SIG-M5 treated with dmso at 0.1 percent for 504 hours (cell line): Measurements from ENCODE around the gene HSPD1.
"Not testable (repeated sequence)": the region's sequence is repeated elsewhere in the genome, so short reads cannot be mapped to it uniquely, and the experiment has no call there.

Experiments used
- DNase-seq: peaks from one replicate; lab custom pipeline; 2025; ENCODE audit not compliant: unreplicated experiment; lab: John Stamatoyannopoulos, UW

Gene HSPD1

GRCh38 chr2:197497326-197497725, 2.3 kb downstream of the HSPD1 start:
- DNase-seq: no peak

GRCh38 chr2:197496695-197497094, 2.9 kb downstream of the HSPD1 start:
- DNase-seq: no peak

DNA sequence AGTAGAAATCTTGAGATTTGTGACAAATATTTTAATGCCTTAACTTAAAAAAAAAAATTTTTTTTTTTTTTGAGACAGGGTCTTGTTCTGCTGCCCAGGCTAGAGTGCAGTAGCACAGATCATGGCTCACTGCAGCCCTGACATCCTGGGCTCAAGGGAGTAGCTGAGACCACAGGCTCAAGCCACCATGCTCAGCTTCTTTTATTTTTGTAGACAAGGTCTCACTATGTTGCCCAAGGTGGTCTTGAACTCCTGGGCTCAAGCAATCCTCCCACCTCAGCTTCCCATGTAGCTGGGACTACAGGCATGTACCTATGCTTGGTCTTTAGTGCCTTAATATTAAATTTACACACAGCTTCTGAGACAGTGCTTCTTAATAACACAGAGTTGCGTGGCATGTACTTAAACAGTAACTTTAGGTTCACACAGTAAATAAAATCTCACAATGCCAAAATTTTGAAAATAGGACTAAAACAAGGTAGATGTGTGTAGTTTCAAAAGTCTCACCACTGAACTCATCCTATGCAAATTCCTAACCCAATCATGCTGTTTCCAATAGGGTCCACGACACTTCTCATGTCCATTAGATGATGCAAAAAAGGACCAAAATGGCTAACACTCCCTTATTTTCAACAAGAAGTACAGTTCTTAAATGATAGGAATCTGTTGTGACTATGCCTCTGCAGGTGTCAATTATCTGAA, 4.1 kb downstream of the HSPD1 start:
- no peak for DNase-seq

DNA sequence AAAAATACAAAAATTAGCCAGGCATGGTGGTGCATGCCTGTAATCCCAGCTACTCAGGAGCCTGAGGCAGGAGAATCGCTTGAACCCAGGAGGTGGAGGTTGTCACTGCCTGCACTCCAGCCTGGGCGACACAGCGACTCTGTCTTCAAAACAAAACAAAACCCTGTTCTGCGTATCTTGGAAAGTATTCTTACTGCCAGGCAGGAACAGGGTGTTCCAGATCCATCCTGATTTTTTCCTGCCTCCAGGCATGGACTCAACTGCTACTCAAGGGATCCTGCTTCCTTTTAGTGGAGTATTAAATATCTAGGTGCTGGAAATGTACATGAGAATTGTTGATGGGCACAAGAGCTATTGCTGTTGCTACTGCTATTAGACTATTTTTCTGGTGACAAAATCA, 12.3 kb downstream of the HSPD1 start:
- DNase-seq: no peak

DNA sequence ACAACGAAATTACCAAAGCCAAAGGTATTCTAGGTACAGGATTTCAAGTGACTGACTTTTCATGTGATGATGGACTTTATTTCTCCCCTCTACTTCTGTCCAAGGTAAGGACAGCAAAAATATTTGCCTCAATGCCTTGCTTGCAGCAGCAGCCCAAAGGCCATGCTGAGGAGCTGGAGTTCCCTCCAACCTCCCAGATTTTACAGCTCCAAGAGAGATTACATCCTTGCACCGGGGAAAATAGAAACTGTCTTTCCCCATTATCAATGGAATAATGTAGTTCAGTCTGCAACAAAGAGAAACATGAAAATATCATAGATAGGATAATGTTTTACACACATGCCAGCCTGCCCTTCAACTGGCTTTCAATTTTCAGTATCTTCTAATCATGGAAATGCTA, 13.5 kb downstream of the HSPD1 start:
- no peak for DNase-seq

DNA sequence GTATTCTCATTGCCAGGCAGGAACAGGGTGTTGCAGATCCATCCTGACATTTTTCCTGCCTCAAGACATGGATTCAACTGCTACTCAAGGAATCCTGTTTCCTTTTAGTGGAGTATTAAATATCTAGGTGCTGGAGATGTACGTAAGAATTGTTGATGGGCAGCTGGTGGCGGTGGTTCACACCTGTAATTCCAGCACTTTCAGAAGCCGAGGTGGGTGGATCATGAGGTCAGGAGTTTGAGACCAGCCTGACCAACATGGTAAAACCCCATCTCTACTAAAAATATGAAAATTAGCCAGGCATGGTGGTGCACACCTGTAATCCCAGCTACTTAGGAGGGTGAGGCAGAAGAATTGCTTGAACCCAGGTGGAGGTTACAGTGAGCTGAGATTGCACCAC, 15.4 kb downstream of the HSPD1 start:
- not testable (repeated sequence) for DNase-seq

- no peak for DNase-seq
These were observed 19.2 kb downstream of the HSPD1 start for GRCh38 chr2:197480165-197481036.

- no peak for DNase-seq
These were observed 21.8 kb downstream of the HSPD1 start for GRCh38 chr2:197477797-197478196.

DNA sequence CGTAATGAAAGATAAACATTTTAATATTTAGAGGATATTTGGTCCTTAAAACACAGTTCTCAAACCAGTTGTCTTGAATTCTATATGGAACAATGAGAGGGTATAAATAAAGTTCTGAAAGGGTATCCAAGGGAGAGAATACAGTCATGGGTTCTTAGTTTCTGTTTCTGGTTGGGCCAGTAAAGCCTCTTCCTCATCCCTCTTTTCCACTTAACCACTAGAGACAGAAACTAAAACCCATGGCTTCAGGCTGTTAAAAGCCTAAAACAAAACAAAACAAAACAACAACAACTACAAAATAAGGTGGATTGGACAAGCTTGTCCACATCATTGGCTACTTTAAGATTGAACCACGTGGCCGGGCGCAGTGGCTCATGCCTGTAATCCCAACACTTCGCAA, 27.5 kb downstream of the HSPD1 start:
- DNase-seq: no peak

DNA sequence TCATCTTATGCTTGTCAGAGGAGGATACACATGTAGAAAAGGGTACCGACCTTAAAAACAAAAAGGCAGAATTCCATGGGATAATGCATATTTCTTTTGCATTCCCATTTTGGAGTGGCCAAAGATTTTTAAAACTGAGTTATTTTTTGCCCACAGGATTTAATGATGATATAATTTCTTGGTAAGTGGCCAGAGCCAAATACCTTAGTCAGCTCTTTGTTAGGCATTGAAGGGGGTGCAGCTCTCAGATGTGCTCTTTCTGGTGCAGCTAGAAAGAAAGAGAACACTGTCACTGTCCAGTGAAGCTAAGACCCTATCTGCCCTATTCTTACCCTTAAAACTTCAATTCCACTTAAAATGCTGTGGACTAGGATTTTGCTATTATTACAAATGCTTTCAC, 35.5 kb downstream of the HSPD1 start:
- no peak for DNase-seq

DNA sequence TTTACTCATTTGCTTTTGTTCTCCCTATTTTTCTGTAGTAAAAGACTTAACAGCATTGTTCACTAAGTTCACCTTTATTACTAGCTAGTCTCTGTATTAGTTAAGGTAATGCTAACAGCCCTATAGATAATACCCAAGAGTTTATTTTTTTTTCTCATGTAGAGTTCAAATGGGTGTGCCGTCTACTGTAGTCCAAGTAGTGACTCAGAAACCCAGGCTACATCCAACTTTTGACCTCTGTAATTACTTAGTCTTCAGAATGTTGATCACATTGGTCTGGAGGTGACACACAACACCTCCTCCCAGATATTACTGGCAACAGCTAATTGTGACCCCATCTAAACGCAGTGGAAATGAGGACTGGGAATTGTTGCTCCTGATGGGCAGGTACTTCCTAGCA, 38.6 kb downstream of the HSPD1 start:
- no peak for DNase-seq

DNA sequence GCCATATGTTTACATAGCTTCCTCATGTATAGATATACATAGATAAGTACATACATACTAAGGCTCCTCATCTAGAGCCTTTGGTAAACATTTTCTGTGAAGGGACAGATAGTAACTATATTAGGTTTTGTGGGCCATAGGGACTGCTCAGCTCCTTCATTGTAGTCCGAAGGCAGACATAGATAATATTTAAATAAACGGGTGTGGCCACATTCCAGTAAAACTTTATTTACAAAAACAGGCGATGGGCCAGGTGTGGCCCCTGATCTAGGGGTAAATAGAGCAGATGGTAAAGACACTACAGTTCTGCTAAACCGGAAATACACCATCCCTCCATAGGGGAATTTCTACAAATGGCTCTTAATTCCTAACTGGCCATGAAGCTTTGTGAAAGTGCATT, 39.0 kb downstream of the HSPD1 start:
- DNase-seq: no peak

- no peak for DNase-seq
These were observed 44.2 kb downstream of the HSPD1 start for GRCh38 chr2:197455428-197455827.

- no peak for DNase-seq
These were observed 44.7 kb downstream of the HSPD1 start for GRCh38 chr2:197454923-197455322.

DNA sequence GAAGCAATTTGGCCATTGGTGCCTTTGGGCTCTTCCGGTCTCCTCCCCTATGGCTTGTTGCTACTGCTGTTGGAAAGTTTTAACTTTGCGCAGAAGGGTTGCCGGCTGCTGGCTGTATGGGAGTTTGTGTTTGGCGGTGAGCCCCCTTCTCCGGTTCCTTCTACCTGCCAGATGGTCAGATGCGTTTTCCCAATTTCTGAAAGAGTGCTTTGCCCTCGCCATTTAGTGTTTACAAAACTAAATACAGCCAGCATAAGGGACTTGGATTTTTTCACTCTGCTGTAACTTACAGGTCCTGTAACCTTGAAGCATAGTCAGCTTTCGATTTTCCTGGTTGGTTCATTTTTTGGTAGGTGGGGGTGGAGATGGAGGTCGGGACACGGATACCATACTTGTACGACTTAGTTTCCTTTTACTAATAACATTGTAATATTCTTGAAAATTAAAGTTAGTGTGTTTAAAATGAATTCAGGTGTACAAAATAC, 45.7 kb downstream of the HSPD1 start:
- DNase-seq: peak; percentile 91

DNA sequence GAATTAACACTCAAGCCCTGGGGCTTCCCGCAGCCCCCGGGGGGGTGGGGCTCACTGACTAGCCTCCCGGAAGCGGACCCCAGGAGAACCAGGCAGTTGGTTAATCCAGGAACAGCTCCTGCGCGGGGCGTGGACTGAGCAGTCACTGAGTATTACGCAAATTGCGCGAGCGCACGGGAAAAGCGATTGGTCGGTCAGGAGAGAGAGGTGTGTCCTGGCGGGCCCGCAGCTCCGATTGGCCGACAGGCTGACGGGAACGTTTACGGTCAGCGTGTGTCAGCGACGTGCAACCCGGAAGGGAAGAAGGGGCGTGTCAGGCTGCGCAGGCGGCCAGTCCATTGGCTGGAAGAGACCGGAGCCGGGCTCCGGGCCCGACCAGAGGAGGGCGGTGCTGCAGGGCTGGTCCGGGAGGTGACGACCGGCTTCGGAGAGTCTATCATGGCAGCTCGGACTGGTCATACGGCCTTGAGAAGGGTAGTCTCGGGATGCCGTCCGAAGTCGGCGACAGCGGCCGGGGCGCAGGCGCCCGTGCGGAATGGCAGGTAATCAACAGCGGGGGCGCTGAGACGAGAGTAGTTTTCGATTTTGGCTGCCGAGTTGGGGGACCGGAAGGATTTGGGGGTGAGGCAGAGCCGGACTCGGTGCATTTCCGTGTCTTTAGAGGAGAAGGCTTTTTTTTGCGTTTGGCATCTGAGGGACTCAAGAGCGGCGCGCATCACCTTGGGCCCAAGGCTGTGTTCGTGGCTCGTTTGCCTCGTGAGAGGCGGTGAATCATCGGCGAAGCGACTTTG, 46.3 kb downstream of the HSPD1 start, which contains the start of gene COQ10B:
Gene COQ10B (plus strand): TSS at position 430 of the 791 bp plus-strand sequence. CDS start 9 bp downstream, at position 439.
- DNase-seq: peak; percentile 100

DNA sequence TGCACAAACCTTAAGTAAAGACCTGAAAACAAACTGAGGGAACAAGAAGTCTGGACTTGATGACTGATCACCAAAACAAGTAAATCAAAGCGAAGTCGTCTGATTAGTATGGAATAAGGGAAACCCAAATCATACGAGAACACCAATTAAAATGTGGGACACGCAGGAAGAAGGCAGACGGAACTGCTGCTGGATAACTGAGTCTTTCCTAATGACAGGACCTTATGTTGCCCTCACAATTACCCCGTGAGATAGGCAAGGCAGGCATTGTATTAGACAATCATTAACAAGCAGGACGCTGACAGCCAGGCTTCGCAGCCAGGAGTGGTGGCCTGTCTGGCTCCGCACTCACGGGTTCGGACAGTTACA, 46.9 kb downstream of the HSPD1 start:
- no peak for DNase-seq

- DNase-seq: not testable (repeated sequence)
These were observed 48.7 kb downstream of the HSPD1 start for GRCh38 chr2:197450935-197451358.

DNA sequence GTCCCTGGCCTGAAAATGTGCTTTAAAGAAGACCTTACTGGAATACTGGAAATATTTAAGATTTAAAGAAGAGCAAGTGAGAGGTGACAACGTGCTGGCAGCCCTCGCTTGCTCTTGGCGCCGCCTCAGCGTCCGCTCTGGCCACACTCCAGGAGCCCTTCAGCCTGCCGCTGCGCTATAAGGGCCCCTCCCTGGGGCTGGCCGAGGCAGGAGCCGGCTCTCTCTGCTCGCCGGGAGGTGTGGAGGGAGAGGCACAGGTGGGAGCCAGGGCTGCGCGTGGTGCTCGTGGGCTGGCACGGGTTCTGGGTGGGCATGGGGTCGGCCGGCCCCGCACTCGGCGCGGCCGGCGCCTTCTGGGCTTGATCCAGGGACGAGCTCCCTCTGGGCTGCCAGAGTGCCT, 49.2 kb downstream of the HSPD1 start:
- DNase-seq: no peak

DNA sequence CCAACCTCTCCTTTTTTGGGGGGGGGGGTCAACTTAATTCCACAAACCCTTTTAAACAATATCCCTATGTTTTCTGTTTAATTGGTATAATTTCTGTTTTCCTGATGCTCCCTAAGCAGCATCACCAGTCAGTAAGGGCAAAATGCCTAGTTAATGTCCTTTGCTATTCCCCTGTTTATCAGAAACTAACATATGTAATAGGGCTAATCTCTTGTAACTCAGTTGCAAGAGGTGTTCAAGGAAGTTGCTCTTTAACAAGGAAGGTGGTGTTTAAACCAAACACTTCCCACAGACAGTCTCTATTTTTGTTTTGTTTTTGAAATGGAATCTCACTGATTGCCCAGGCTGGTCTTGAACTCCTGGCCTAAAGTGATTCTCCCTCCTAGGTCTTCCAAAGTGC, 52.8 kb downstream of the HSPD1 start:
- DNase-seq: no peak

- DNase-seq: no peak
These were observed 53.9 kb downstream of the HSPD1 start for GRCh38 chr2:197445746-197446145.
